Activated CD4-positive, alpha-beta T cell treated with anti-CD3 and anti-CD28 coated beads, Interleukin-2, amount 50 U/mL, for 16 hours (primary cell): ENCODE results near the gene ACVR2A.
A peak's percentile ranks its signal among the peaks of the same experiment; 100 is the strongest.

ENCODE experiments used
- DNase-seq: peaks from one replicate; pipeline ENCODE4 v3.0.0-alpha.2; 2020

ACVR2A gene

GRCh38 chr2:147927053-147927588 lies 82.3 kb downstream of the ACVR2A start:
- no peak for DNase-seq

- DNase-seq: no peak
These were observed 89.1 kb downstream of the ACVR2A start for GRCh38 chr2:147933931-147934330.

GRCh38 chr2:147934881-147935620 lies 90.2 kb downstream of the ACVR2A start:
- DNase-seq: no peak

GRCh38 chr2:147937744-147938349 lies 93.0 kb downstream of the ACVR2A start:
- peak; percentile 23 for DNase-seq

- no peak for DNase-seq
These were observed 94.5 kb downstream of the ACVR2A start for GRCh38 chr2:147939313-147939712.

- DNase-seq: no peak
These were observed 100.8 kb downstream of the ACVR2A start for GRCh38 chr2:147945660-147946059.

- no peak for DNase-seq
These were observed 107.3 kb downstream of the ACVR2A start for GRCh38 chr2:147952118-147952517.

- no peak for DNase-seq
These were observed 123.7 kb downstream of the ACVR2A start for GRCh38 chr2:147968571-147968970.

GRCh38 chr2:147976102-147976501 lies 131.3 kb downstream of the ACVR2A start:
- no peak for DNase-seq

GRCh38 chr2:147977679-147978078 lies 132.8 kb downstream of the ACVR2A start:
- no peak for DNase-seq
